ENCODE measurements around the gene SPANXB1. TPM values are rescaled to one million over a fixed set of nuclear protein-coding genes. Genes with fewer than 3 reads are reported as not detected.
"Not testable (repeated sequence)": the region's sequence is repeated elsewhere in the genome, so short reads cannot be mapped to it uniquely, and the experiment has no call there.

The SPANXB1 gene
- total RNA-seq, 1 experiment from 2014 or later = not detected

DNA sequence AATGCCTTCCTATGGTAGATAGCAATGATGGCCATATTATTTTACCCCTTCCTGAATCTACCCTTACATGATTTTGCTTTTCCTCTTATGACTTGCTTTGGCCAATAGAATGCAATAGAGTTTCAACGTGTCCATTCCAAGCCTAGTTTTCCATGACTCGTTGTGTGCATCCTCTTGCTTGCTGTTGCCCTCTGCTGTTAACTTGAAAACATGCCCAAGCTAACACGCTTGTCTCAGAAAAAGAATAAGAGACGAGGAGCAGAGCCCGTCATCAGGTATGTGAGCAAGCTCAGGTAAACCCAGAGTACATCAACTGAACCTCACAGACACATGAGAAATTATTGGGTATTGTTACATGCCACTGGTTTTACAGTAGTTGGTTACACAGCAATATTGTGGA is 49.7 kb downstream of the SPANXB1 start:
- H3K4me1 ChIP-seq (ENCODE audit: insufficient read depth, low read length); H3T11ph ChIP-seq (ENCODE audit: low read length); H2AK5ac ChIP-seq (ENCODE audit: insufficient read length, low read length); H3K23ac ChIP-seq (ENCODE audit: insufficient read length, low read depth, low read length); H3K27ac ChIP-seq (ENCODE audit: insufficient read length, low read depth, low read length); H3K9ac ChIP-seq (ENCODE audit: extremely low read depth, insufficient read length, low read length); H3K79me1 ChIP-seq (ENCODE audit: insufficient read depth, low read depth, low read length, poor library complexity, severe bottlenecking); H3K9me3 ChIP-seq (ENCODE audit: control insufficient read depth, low read depth, low read length); H3K4ac ChIP-seq (ENCODE audit: low read depth, low read length); H2BK15ac ChIP-seq (ENCODE audit: low read depth, low read length); H3K9me3 Mint-ChIP-seq; H3K27me3 ChIP-seq (ENCODE audit: insufficient read depth, low read length); H2AFZ ChIP-seq (ENCODE audit: low read length); H3K4me3 Mint-ChIP-seq; H3K4me2 ChIP-seq (ENCODE audit: insufficient read depth, insufficient read length, low read length); H2BK20ac ChIP-seq (ENCODE audit: low read depth, low read length, poor library complexity, severe bottlenecking); H4K91ac ChIP-seq (ENCODE audit: insufficient read length, low read depth, low read length); H2BK120ac ChIP-seq (ENCODE audit: low read depth, low read length, poor library complexity, severe bottlenecking); H4K5ac ChIP-seq (ENCODE audit: insufficient read length, low read depth, low read length); H3K23me2 ChIP-seq (ENCODE audit: insufficient read length, low read depth, low read length, poor library complexity, severe bottlenecking); H3K79me2 ChIP-seq (ENCODE audit: insufficient read depth, low read length); H3K56ac ChIP-seq (ENCODE audit: insufficient read length, low read depth, low read length); H3K18ac ChIP-seq (ENCODE audit: insufficient read length, low read depth, low read length); H4K8ac ChIP-seq (replicated peaks; ENCODE audit: insufficient read length, low read depth, low read length); H3K14ac ChIP-seq (ENCODE audit: insufficient read depth, low read length); H3K4me1 Mint-ChIP-seq; H2BK5ac ChIP-seq (ENCODE audit: insufficient read length, low read length); H3K27me3 Mint-ChIP-seq (ENCODE audit: low read depth); H3K36me3 Mint-ChIP-seq (ENCODE audit: insufficient read depth in 1 of 3, low read depth in 3 of 3); H2BK12ac ChIP-seq (ENCODE audit: insufficient read length, low read depth, low read length); H4K20me1 ChIP-seq (ENCODE audit: control insufficient read depth, insufficient read depth, insufficient read length); H3K27ac Mint-ChIP-seq: not testable (repeated sequence)
- WGBS (ENCODE audit: extremely low coverage, insufficient read length, low lambda C conversion rate) = no CpG with 5 or more reads among the region's 5 CpGs
- TF ChIP-seq, protein P1, sequence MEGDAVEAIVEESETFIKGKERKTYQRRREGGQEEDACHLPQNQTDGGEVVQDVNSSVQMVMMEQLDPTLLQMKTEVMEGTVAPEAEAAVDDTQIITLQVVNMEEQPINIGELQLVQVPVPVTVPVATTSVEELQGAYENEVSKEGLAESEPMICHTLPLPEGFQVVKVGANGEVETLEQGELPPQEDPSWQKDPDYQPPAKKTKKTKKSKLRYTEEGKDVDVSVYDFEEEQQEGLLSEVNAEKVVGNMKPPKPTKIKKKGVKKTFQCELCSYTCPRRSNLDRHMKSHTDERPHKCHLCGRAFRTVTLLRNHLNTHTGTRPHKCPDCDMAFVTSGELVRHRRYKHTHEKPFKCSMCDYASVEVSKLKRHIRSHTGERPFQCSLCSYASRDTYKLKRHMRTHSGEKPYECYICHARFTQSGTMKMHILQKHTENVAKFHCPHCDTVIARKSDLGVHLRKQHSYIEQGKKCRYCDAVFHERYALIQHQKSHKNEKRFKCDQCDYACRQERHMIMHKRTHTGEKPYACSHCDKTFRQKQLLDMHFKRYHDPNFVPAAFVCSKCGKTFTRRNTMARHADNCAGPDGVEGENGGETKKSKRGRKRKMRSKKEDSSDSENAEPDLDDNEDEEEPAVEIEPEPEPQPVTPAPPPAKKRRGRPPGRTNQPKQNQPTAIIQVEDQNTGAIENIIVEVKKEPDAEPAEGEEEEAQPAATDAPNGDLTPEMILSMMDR (conservative IDR thresholded peaks at IDR 0.05) = peak; percentile 45; the same call in 2 of the 3 replicates
- DNase-seq = peak; percentile 30

Other genes with a start within 250 kb of the SPANXB1 start
- 25.6 and 27.0 TPM in 2 replicates for gene LDOC1, start 174.5 kb downstream of the SPANXB1 start, total RNA-seq (2021)
- gene SPANXC, start 239.9 kb downstream of the SPANXB1 start, total RNA-seq (2021) = not detected in 2 replicates

Measured in H9 (cell line).